Measurements from ENCODE around the gene PLPPR3. TPM values are rescaled to one million over a fixed set of nuclear protein-coding genes. Genes with fewer than 3 reads are reported as not detected.

Gene PLPPR3
- total RNA-seq, 4 donors from 2014 or later, result not detected

DNA sequence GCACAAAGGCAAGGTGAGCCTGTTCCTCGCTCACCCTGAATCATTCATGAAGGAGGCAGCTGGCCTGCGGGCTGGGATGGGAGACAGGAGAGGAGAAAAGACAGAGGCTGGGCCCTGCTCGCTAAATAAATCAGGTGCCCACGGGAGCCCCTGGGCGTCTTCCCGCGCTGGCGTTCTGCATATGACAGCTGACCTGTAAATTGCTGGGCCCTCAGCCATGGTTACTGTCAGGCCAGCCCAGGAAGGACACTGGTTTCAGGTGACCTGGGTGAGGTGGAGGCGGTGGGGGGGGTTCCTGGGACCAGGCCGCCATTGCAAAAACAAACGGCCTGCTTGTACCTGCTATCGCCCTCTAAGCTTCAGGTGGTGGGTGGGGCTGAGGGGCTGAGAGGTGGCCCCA, 27.9 kb downstream of the PLPPR3 start:
- TF ChIP-seq, protein P1, sequence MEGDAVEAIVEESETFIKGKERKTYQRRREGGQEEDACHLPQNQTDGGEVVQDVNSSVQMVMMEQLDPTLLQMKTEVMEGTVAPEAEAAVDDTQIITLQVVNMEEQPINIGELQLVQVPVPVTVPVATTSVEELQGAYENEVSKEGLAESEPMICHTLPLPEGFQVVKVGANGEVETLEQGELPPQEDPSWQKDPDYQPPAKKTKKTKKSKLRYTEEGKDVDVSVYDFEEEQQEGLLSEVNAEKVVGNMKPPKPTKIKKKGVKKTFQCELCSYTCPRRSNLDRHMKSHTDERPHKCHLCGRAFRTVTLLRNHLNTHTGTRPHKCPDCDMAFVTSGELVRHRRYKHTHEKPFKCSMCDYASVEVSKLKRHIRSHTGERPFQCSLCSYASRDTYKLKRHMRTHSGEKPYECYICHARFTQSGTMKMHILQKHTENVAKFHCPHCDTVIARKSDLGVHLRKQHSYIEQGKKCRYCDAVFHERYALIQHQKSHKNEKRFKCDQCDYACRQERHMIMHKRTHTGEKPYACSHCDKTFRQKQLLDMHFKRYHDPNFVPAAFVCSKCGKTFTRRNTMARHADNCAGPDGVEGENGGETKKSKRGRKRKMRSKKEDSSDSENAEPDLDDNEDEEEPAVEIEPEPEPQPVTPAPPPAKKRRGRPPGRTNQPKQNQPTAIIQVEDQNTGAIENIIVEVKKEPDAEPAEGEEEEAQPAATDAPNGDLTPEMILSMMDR (IDR thresholded peaks at IDR 0.05), result no peak
- TF ChIP-seq POLR2A (IDR thresholded peaks at IDR 0.05), result no peak
- intact Hi-C loops (cut with DNase I), result no loop called here
- Histone ChIP-seq H3K9me3 (no peaks in the 10 kb centered on the region), H3K27ac (no peak overlapping the region), H3K27me3 (no peaks in the 10 kb centered on the region), H3K36me3 (no peaks in the 10 kb centered on the region), H3K4me3 (no peak overlapping the region), H3K4me1 (peaks cover 18 to 57% (median 32%) of the 10 kb centered on the region in 3 donors)
- no peak for DNase-seq
- WGBS, 2 donors, result 60 to 83% methylated on average over 1 to 11 of the region's 12 CpGs

DNA sequence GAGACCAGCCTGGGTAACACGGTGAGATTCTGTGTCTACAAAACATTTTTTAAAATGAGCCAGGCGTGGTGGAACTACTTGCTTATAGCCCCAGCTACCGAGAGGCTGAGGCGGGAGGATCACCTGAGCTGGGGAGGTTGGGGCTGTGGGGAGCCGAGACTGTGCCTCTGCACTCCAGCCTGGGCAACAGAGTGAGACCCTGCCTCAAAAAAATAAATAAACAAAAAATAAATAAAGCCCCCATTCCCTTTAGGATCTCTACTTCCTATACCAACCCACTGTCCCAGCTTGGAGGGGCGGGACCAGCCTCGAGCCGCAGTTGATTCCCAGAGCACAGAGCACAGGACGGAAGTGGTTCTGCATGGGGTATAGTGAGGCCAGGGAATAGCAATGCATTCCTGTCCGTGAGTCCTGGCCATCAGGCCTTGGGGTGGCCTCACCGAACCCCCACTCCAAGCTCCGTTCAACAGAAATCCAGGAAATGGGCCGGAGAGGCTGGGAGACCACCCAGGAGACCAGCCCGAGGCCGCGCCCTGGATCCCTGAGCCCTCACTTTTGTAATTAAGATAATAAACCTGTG, 29.4 kb downstream of the PLPPR3 start:
- H3K4me1 ChIP-seq, result peaks cover 12 to 58% (median 31%) of the 10 kb centered on the region in 3 donors
- no peaks in the 10 kb centered on the region for H3K36me3 ChIP-seq
- no peaks in the 10 kb centered on the region for H3K27me3 ChIP-seq
- no peak for TF ChIP-seq POLR2A (IDR thresholded peaks at IDR 0.05)
- no peaks in the 10 kb centered on the region for H3K9me3 ChIP-seq
- DNase-seq, result no peak
- H3K27ac ChIP-seq, result peak overlapping the region in 3 of 4 donors; percentile 46 to 67 (median 51)
- H3K4me3 ChIP-seq, result no peak overlapping the region
- WGBS, 2 donors, result 76 to 78% methylated on average over 7 to 10 of the region's 16 CpGs
- intact Hi-C loops (cut with DNase I), result no loop called here

DNA sequence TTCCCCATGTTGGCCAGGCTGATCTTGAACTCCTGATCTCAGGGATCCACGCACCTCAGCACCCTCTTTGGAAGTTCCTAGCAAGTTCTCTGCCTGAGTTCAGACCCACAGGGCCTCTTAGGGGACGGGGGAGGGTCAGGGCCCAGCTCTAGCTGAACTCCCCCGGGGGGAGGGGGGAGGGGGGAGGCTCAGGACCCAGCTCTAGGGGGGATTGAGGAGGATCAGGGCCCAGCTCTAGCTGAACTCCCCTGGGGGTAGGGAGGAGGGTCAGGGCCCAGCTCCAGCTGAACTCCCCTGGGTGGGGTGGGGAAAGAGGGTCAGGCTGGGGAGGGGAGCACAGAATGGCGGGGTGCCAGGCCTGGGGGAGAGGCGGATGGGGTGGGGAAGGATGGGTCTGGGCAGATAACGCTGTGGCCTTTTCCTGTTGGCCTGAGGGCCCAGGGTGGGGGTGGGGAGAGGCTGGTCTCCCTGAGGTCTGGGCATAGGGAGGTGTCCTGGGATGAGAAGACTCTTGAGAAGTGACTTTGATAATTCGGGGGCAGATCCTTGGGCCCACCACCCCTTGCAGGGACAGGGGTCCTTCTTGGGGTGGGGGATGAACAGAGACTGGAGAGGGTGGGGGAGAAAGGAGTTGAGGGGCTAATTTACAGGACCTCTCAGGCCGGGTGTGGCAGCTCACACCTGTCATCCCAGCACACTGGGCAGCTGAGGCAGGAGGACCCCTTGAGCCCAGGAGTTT, 30.0 kb downstream of the PLPPR3 start:
- Histone ChIP-seq H3K36me3 (no peaks in the 10 kb centered on the region), H3K27me3 (no peaks in the 10 kb centered on the region), H3K27ac (peak overlapping the region; percentile 2 to 67 (median 48)), H3K4me1 (peaks cover 12 to 58% (median 31%) of the 10 kb centered on the region in 3 donors), H3K4me3 (no peak overlapping the region), H3K9me3 (no peaks in the 10 kb centered on the region)
- no peak for DNase-seq
- intact Hi-C loops (cut with DNase I), result no loop called here
- WGBS, 2 donors, result 50% methylated on average over 2 to 6 of the region's 8 CpGs
- TF ChIP-seq, protein P1 (IDR thresholded peaks at IDR 0.05), result no peak
- no peak for TF ChIP-seq POLR2A (IDR thresholded peaks at IDR 0.05)

DNA sequence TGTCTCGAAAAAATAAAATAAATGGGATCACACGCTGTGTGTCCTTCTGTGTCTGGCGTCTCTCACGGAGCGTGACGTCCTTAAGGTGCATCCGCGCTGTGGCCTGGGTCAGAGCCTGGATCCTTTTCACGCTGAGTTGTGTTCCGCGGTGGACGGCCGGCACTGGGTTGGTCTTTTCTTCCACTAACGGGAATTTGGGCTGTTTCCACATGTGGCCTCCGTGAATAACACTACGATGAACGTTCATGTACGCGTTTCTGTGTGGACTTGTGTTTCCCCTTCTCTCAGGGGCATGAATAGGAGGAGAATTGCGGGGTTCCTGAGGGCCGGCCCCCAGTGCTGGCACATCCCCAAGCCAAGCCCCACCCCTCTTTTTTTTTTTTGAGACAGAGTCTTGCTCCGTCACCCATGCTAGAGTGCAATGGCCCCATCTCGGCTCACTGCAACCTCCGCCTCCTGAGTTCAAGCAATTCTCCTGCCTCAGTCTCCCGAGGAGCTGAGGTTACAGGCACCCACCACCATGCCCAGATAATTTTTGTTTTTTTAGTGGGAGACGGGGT, 30.7 kb downstream of the PLPPR3 start:
- no peaks in the 10 kb centered on the region for H3K9me3 ChIP-seq
- no peak for DNase-seq
- no peak for TF ChIP-seq POLR2A (IDR thresholded peaks at IDR 0.05)
- TF ChIP-seq, protein P1 (IDR thresholded peaks at IDR 0.05), result no peak
- WGBS, 2 donors, result 82 to 85% methylated on average over 23 to 25 of the region's 26 CpGs
- H3K36me3 ChIP-seq, result no peaks in the 10 kb centered on the region
- H3K4me1 ChIP-seq, result peaks cover 7 to 53% (median 27%) of the 10 kb centered on the region in 3 donors
- no peaks in the 10 kb centered on the region for H3K27me3 ChIP-seq
- H3K4me3 ChIP-seq, result no peak overlapping the region
- intact Hi-C loops (cut with DNase I), result no loop called here
- peak overlapping the region in 2 of 4 donors; percentile 46 to 73 for H3K27ac ChIP-seq

DNA sequence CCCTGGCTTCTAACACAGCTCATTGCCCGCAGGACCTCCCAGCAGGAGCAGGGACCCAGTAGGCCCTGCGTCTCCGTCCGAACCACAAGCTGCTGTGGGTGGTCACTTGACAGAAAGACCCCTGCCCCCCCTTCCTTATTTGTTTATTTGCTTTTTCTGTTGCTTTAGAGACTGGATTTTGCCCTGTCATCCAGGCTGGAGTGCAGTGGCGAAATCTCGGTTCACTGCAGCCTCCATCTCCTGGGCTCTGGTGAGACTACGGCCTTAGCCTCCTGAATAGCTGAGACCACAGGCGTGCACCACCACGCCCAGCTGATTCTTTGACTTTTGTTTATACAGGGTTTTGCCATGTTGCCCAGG, 32.1 kb downstream of the PLPPR3 start:
- intact Hi-C loops (cut with DNase I), result no loop called here
- H3K36me3 ChIP-seq, result no peaks in the 10 kb centered on the region
- peak overlapping the region in 1 of 4 donors; percentile 24 for H3K4me3 ChIP-seq
- TF ChIP-seq, protein P1 (IDR thresholded peaks at IDR 0.05), result no peak
- no peak for TF ChIP-seq POLR2A (IDR thresholded peaks at IDR 0.05)
- no peak for DNase-seq
- 69 to 75% methylated on average over 8 to 9 of the region's 9 CpGs for WGBS, 2 donors
- peak overlapping the region; percentile 46 to 81 (median 70) for H3K27ac ChIP-seq
- peaks cover 0 to 43% (median 20%) of the 10 kb centered on the region in 3 donors for H3K4me1 ChIP-seq
- no peaks in the 10 kb centered on the region for H3K27me3 ChIP-seq
- no peaks in the 10 kb centered on the region for H3K9me3 ChIP-seq

Data from esophagus squamous epithelium (tissue), 5 donors.